SKM-1 treated with dmso at 0.1 percent for 144 hours (cell line): ENCODE data around the gene TK2.
"Not testable (repeated sequence)": the region's sequence is repeated elsewhere in the genome, so short reads cannot be mapped to it uniquely, and the experiment has no call there.

Experiments used
- DNase-seq: peaks from one replicate; lab custom pipeline; 2025; ENCODE audit not compliant: unreplicated experiment; lab: John Stamatoyannopoulos, UW

TK2 gene

DNA sequence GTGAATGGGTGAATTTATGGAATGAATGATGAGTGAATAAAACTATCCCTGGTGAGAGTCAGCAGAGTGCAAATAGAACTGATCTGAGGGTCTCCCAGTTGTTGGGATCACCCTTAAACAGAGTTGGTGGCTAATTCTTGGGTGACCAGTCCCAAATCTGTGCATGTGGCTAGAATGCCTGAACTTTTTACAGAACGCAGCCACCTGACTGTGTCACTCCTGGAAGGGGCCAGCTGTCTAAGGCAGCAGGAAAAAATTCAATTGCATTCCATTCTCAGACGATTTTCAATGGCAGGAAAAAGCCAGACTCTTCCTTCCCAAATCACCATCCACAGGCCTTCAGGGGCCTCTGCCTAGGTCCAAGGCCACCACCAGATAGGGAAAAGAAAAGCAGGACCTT, 79.4 kb downstream of the TK2 start:
- DNase-seq, result no peak

DNA sequence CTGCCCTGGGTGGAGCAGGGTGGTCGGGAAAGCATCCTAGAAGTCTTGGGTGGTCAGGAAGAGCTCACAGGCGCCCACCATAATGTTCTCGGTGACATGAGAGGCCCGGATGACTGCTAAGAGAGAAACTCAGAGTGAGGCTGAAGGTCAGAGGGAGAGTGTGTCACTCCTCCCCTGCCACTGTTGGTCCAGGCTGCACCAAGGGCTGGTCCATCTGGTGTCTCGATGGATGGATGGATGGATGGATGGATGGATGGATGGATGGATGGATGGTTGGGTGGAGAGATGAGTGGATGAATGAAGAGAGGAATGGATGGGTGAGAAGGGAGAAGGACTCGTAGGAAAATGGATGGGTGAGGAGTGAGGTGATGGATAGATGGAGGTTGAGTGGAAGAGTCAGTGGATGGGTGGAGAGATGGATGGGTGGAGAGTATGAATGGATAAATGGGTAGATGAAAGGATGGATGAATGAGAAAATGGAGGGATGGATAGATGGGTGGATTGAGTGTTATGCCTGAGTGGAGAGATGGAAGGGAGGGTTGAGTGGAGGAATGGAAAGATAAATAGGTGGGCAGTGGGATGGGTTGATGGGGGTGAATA, 79.9 kb downstream of the TK2 start:
- DNase-seq, result no peak

DNA sequence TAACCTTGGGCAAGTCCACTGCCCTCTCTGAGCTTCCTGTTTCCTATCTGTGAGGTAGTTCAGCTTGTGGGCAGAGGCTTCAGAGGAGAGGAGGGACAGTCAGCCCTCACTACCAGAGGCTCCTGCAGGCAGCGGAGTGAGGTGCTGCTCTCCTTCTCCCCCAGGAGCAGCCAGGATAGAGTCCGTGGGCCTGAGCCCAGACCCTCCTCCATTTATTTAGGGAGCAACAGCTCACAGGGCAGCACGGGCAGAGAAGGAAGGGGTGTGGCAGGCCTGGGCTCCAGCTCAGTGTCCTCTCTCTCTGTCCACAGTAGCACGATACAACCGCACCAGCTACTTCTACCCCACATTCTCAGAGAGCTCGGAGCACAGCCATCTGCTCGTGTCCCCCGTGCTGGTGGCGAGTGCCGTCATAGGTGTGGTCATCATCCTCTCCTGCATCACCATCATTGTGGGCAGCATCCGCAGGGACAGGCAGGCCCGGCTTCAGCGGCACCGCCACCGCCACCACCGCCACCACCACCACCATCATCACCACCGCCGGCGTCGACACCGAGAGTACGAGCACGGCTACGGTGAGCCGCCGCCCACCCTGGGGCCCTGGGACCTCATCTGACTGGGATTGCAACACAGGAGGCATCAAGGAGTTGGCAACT, 80.5 kb downstream of the TK2 start:
- no peak for DNase-seq

DNA sequence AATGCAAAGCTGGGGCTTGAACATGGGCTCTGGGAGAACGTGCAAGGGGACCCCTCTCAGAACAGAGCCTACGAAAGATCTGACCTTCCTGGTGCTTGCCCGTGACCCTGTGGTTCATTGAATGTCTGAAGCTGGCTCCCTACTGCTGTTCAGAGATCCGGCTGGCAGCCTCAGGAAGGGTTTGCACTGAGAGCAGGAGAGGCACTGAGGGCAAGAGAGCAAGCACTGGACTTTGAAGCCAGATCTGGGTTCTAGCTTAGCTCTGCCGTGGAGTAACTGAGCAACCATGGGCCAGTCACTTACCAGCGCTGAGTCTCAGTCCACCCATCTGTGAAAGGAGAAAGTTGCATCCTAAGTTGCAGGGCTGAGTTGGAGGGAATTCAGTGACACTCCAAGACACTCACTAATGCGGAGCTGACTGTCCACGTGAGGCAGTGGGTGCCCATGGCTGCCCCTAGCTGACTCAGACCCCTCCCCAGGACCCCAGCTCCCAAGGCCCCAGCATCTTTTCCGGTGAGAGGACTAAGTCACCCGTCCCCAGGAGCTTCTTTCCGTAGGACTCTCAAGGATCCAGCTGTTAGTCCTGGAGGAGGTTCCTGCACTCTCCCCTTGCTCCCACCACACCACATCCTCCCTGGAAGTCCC, 81.5 kb downstream of the TK2 start:
- DNase-seq, result no peak

GRCh38 chr16:66467611-66468010, 82.3 kb downstream of the TK2 start:
- DNase-seq, result no peak

GRCh38 chr16:66466636-66467035, 83.3 kb downstream of the TK2 start:
- not testable (repeated sequence) for DNase-seq

DNA sequence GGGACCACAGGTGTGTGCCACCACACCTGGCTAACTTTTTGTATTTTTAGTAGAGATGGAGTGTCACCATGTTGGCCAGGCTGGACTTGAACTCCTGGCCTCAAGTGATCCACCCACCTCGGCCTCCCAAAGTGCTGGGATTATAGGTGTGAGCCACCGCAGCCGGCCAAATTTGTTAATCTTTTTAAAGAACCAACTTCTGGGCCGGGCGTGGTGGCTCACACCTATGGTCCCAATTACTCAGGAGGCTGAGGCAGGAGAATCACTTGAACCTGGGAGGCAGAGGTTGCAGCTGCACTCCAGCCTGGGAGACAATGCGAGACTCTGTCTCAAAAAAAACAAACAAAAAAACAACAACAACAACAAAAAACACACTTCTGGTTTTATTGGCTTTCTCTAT, 84.0 kb downstream of the TK2 start:
- not testable (repeated sequence) for DNase-seq

- DNase-seq, result no peak
Measured at GRCh38 chr16:66462912-66463311, 87.0 kb downstream of the TK2 start.

DNA sequence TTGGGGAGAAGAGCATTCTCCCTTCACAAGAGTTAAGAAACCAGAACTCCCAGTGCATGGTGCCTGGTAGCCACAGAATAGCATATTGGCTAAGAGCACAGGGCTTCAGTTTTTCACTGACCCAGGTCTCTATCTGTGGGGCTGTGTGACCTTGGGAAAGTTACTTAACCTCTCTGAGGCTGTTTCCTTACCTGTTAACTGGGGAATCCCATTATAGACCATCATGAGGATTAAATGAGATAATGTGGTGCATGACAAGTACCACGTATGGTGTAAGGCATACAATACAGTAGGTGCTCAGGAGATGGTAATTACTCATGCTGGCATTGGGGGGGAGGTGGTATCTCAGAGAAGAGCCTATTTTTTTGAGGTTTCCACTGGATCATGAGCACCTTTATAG, 89.2 kb downstream of the TK2 start:
- no peak for DNase-seq

DNA sequence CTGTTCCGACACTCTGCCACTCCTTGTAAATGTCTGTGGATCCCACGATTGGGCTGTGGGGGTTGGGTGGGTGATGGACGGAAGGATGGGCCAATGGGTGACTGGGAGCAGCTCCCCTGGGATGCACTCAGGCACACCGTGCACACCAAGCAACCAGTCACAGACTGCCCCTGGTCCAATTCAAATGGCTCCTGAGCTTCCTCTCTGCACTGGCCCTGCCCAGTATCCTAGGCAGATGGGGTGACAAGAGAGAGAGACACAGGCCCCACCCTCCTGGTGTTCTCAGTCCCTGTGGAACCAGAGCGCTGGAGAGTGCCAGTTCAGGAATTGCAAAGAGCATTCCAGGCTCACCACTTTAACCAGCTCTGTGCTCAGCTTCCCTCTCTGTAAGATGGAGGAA, 90.0 kb downstream of the TK2 start:
- DNase-seq, result no peak

DNA sequence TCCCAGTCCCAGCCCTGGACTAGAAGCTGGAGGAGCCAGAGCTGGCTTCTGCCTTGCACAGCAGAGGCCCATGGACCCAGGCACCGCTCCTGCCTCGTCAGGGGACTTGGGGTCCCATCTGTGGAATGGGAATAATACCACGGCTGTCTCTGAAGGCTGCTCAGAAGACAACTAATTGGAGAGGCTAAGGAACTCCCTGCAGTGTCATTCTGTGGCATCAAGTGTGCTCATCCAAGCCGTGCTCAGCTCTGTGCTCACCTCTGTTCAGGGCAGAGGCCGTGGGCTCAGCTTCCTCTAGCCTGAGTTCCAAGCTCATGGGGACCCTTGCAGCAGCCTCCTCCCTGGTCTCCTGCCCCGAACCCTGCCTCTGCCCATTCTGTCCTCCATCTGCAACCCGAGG, 91.1 kb downstream of the TK2 start:
- DNase-seq, result no peak

- DNase-seq, result no peak
Measured at GRCh38 chr16:66458292-66458691, 91.6 kb downstream of the TK2 start.
